PC-3 (cell line): ENCODE data around the gene TSPEAR. TPM values are rescaled to one million over a fixed set of nuclear protein-coding genes. Genes with fewer than 3 reads are reported as not detected.
"Not testable (repeated sequence)": the region's sequence is repeated elsewhere in the genome, so short reads cannot be mapped to it uniquely, and the experiment has no call there.

Experiments used
- ATAC-seq: fragments of 200-7000 bp; cut with Tn5 transposase; 2 replicates; pipeline ENCODE4 v1.9.1; 2020; ENCODE audit warnings: mild to moderate bottlenecking, moderate library complexity
- BruUV-seq: library from RNA; stranded (reverse); fragments of 400-500 nt; replicated peaks from 2 replicates; lab custom pipeline; 2021; lab: Mats Ljungman, UMichigan
- CTCF ChIA-PET: fragments of 300-600 bp; sonication (Branson Sonifier 250); formaldehyde crosslinking; loops from one replicate; lab custom pipeline; 2022; ENCODE audit warnings: antibody characterized with exemption; lab: Charles Lee
- POLR2A ChIA-PET: fragments of 300-600 bp; sonication (Branson Sonifier 250); formaldehyde crosslinking; loops from one replicate; lab custom pipeline; 2022; ENCODE audit warnings: antibody characterized with exemption; ENCODE audit not compliant: unreplicated experiment; lab: Charles Lee
- DNase-seq: peaks from one replicate; pipeline ENCODE4 v3.0.0-alpha.2; 2015
- H2AFZ ChIP-seq: fragments of 300-600 bp; sonication (generic); 2 replicates; pipeline ENCODE4 v1.6.0; 2016; ENCODE audit warnings: antibody characterized with exemption, low read length
- H3F3A ChIP-seq: fragments of 300-600 bp; sonication (generic); one replicate; pipeline ENCODE4 v1.6.0; 2017; ENCODE audit warnings: antibody characterized with exemption, low read length, control low read depth, mild to moderate bottlenecking; ENCODE audit not compliant: unreplicated experiment
- H3K27ac ChIP-seq: fragments of 300-600 bp; sonication (generic); 2 replicates; pipeline ENCODE4 v1.5.1; 2016; ENCODE audit warnings: mild to moderate bottlenecking, low read length
- H3K27me3 ChIP-seq: fragments of 300-600 bp; sonication (generic); 2 replicates; pipeline ENCODE4 v1.6.1; 2016; ENCODE audit warnings: low read length, mixed read lengths
- H3K36me3 ChIP-seq: fragments of 300-600 bp; sonication (generic); 2 replicates; pipeline ENCODE4 v1.6.1; 2016; ENCODE audit warnings: low read depth, mixed run types, low read length, mixed read lengths
- H3K4me1 ChIP-seq: fragments of 300-600 bp; sonication (generic); 2 replicates; pipeline ENCODE4 v1.5.1; 2016; ENCODE audit warnings: low read length; ENCODE audit not compliant: insufficient read depth
- H3K4me2 ChIP-seq: fragments of 300-600 bp; sonication (generic); 2 replicates; pipeline ENCODE4 v1.6.0; 2016; ENCODE audit warnings: low read length
- H3K4me3 ChIP-seq: fragments of 300-600 bp; sonication (generic); 2 replicates; pipeline ENCODE4 v1.5.1; 2016; ENCODE audit warnings: mild to moderate bottlenecking, low read length, mixed read lengths
- H3K79me2 ChIP-seq: fragments of 300-600 bp; sonication (generic); 2 replicates; pipeline ENCODE4 v1.6.1; 2017; ENCODE audit warnings: low read length, mixed read lengths
- H3K9ac ChIP-seq: fragments of 300-600 bp; sonication (generic); 2 replicates; pipeline ENCODE4 v1.6.0; 2016; ENCODE audit warnings: mild to moderate bottlenecking, low read length
- H3K9me2 ChIP-seq: fragments of 300-600 bp; sonication (generic); replicated peaks from 2 replicates; pipeline ENCODE4 v1.6.1; 2016; ENCODE audit warnings: mixed run types, low read length, mixed read lengths
- H3K9me3 ChIP-seq: fragments of 300-600 bp; sonication (generic); 2 replicates; pipeline ENCODE4 v1.6.1; 2016; ENCODE audit warnings: low read length, mixed read lengths
- H4K20me1 ChIP-seq: fragments of 300-600 bp; sonication (generic); 2 replicates; pipeline ENCODE4 v1.6.1; 2016; ENCODE audit warnings: low read length, mixed read lengths
- CTCF ChIP-seq: fragments of 300-600 bp; sonication (generic); conservative IDR thresholded peaks from 2 replicates; pipeline ENCODE4 v1.5.1; 2017; ENCODE audit warnings: antibody characterized with exemption, low read depth, mild to moderate bottlenecking, low read length
- EZH2 ChIP-seq: fragments of 300-600 bp; sonication (generic); IDR thresholded peaks from one replicate; pipeline ENCODE4 v1.6.1; 2017; ENCODE audit warnings: antibody characterized with exemption, mild to moderate bottlenecking, low read length; ENCODE audit not compliant: unreplicated experiment
- EZH2phosphoT487 ChIP-seq: fragments of 300-600 bp; sonication (generic); IDR thresholded peaks from 2 replicates; pipeline ENCODE4 v1.6.1; 2018; ENCODE audit warnings: mild to moderate bottlenecking, antibody characterized with exemption, low read length, borderline replicate concordance
- intact Hi-C: fragments of 100-400 bp; cut with micrococcal nuclease; formaldehyde crosslinking; loops from 2 replicates; pipeline ENCODE4 v1.9.0; 2023
- total RNA-seq: library from RNA; depleted of rRNA; stranded (reverse); fragments of >200 nt; gene quantifications from 2 replicates; pipeline ENCODE4 v1.2.3, GENCODE V29; 2014

Gene TSPEAR
- total RNA-seq, 1 experiment from 2014 or later: 2.1 TPM

GRCh38 chr21:44503901-44504399 is 207.4 kb downstream of the TSPEAR start:
- H4K20me1 ChIP-seq: no peaks in the 10 kb centered on the region
- H3F3A ChIP-seq: no peaks in the 10 kb centered on the region
- ATAC-seq: no peak
- no peak overlapping the region for H3K4me2 ChIP-seq
- ChIA-PET POLR2A (no interaction called here), CTCF (no interaction called here)
- H3K79me2 ChIP-seq: no peaks in the 10 kb centered on the region
- no peaks in the 10 kb centered on the region for H3K4me1 ChIP-seq
- H3K9ac ChIP-seq: no peak overlapping the region
- intact Hi-C loops: no loop called here
- H3K9me3 ChIP-seq: no peaks in the 10 kb centered on the region
- BruUV-seq: no TSS peak
- no peak overlapping the region for H2AFZ ChIP-seq
- TF ChIP-seq EZH2: no peak
- TF ChIP-seq EZH2phosphoT487: no peak
- TF ChIP-seq CTCF: no peak
- H3K27ac ChIP-seq: no peak overlapping the region
- H3K27me3 ChIP-seq: peaks cover 5% of the 10 kb centered on the region; the same call in 1 of the 2 replicates
- H3K36me3 ChIP-seq: no peaks in the 10 kb centered on the region
- no peak for DNase-seq
- no peaks in the 10 kb centered on the region for H3K9me2 ChIP-seq
- H3K4me3 ChIP-seq: no peak overlapping the region

GRCh38 chr21:44503006-44503889 is 208.1 kb downstream of the TSPEAR start:
- H3F3A ChIP-seq, H2AFZ ChIP-seq, H3K4me2 ChIP-seq, H3K9me2 ChIP-seq, H3K4me1 ChIP-seq, BruUV-seq, H3K36me3 ChIP-seq, intact Hi-C loops, CTCF ChIA-PET, H3K9me3 ChIP-seq, DNase-seq, ATAC-seq, H3K27ac ChIP-seq, POLR2A ChIA-PET, H4K20me1 ChIP-seq, H3K9ac ChIP-seq, H3K4me3 ChIP-seq, H3K79me2 ChIP-seq: not testable (repeated sequence)
- peaks cover 11% of the 10 kb centered on the region; the same call in 1 of the 2 replicates for H3K27me3 ChIP-seq

- Histone ChIP-seq H3K4me1 (no peaks in the 10 kb centered on the region), H3K27ac (no peak overlapping the region), H3K79me2 (no peaks in the 10 kb centered on the region), H3K36me3 (no peaks in the 10 kb centered on the region), H2AFZ (no peak overlapping the region), H3K4me2 (no peak overlapping the region), H3K9me3 (no peaks in the 10 kb centered on the region), H3K27me3 (peaks cover 16% of the 10 kb centered on the region; the same call in 1 of the 2 replicates), H3K9ac (no peak overlapping the region), H4K20me1 (no peaks in the 10 kb centered on the region), H3F3A (no peaks in the 10 kb centered on the region), H3K4me3 (no peak overlapping the region), H3K9me2 (no peaks in the 10 kb centered on the region)
- no peak for DNase-seq
- ChIA-PET CTCF (no interaction called here), POLR2A (no interaction called here)
- no TSS peak for BruUV-seq
- ATAC-seq: no peak
- no peak for TF ChIP-seq EZH2
- no peak for TF ChIP-seq CTCF
- TF ChIP-seq EZH2phosphoT487: no peak
- intact Hi-C loops: no loop called here
Measured at GRCh38 chr21:44502171-44502958, 209.0 kb downstream of the TSPEAR start.
